Activated CD8-positive, alpha-beta memory T cell treated with anti-CD3 and anti-CD28 coated beads for 1 hour (primary cell): ENCODE results near the gene RPAIN.

Source experiments
- DNase-seq, 2 donors: peaks; one replicate each; pipeline ENCODE4 v3.0.0-alpha.2; 2020; ENCODE audit warnings: low read depth in 1 of 2; ENCODE audit errors: extremely low read depth in 1 of 2

The RPAIN gene

GRCh38 chr17:5419959-5420653 is at the start of gene RPAIN:
TSS of gene RPAIN (plus strand) at chr17:5420182. CDS start at chr17:5420211, 29 bp downstream.
- DNase-seq, result peak; percentile 58 to 75

- DNase-seq, result no peak
Observed at GRCh38 chr17:5370411-5370810, 49.6 kb upstream of the RPAIN start.

GRCh38 chr17:5373112-5373511 is 46.9 kb upstream of the RPAIN start:
- no peak for DNase-seq

- DNase-seq, result no peak
Observed at GRCh38 chr17:5378566-5379207, 41.3 kb upstream of the RPAIN start.

GRCh38 chr17:5379351-5380107 is 40.5 kb upstream of the RPAIN start:
- no peak for DNase-seq

- DNase-seq, result no peak
Observed at GRCh38 chr17:5380491-5381135, 39.4 kb upstream of the RPAIN start.

- no peak for DNase-seq
Observed at GRCh38 chr17:5381542-5381941, 38.4 kb upstream of the RPAIN start.

GRCh38 chr17:5391678-5392077 is 28.3 kb upstream of the RPAIN start:
- no peak for DNase-seq

- DNase-seq, result no peak
Observed at GRCh38 chr17:5396612-5397011, 23.4 kb upstream of the RPAIN start.

GRCh38 chr17:5399767-5400166 is 20.2 kb upstream of the RPAIN start:
- DNase-seq, result no peak

- no peak for DNase-seq
Observed at GRCh38 chr17:5405400-5405799, 14.6 kb upstream of the RPAIN start.

GRCh38 chr17:5408186-5408585 is 11.8 kb upstream of the RPAIN start:
- DNase-seq, result no peak

- DNase-seq, result no peak
Observed at GRCh38 chr17:5410594-5411272, 9.2 kb upstream of the RPAIN start.

GRCh38 chr17:5413682-5414081 is 6.3 kb upstream of the RPAIN start:
- no peak for DNase-seq

GRCh38 chr17:5416901-5417300 is 3.1 kb upstream of the RPAIN start:
- DNase-seq, result no peak

GRCh38 chr17:5418858-5419355 is 1.1 kb upstream of the RPAIN start:
- peak in 1 of 2 donors; percentile 9 for DNase-seq

GRCh38 chr17:5419356-5419958 is 525 bp upstream of the RPAIN start, which contains the start of gene NUP88:
TSS of gene NUP88 (minus strand) at chr17:5419662. CDS start at chr17:5419650, 12 bp downstream.
- DNase-seq, result peak; percentile 85 to 91

GRCh38 chr17:5422505-5422904 is 2.5 kb downstream of the RPAIN start:
- no peak for DNase-seq

- DNase-seq, result no peak
Observed at GRCh38 chr17:5424909-5425308, 4.9 kb downstream of the RPAIN start.

GRCh38 chr17:5425826-5426225 is 5.8 kb downstream of the RPAIN start:
- DNase-seq, result no peak
